Measurements from ENCODE around the gene KRT17. TPM values are rescaled to one million over a fixed set of nuclear protein-coding genes. Genes with fewer than 3 reads are reported as not detected.

KRT17 gene
- total RNA-seq (ENCODE audit: unreplicated experiment), result not detected
- long read RNA-seq, result 0 reads

GRCh38 chr17:41624208-41625101, at the start of gene KRT17:
Gene KRT17 (minus strand): TSS chr17:41624575. CDS start chr17:41624509, 66 bp downstream.
- peak; percentile 16 for DNase-seq
- Mint-ChIP-seq H3K27me3 (ENCODE audit: unreplicated experiment) (peaks cover 9% of the 10 kb centered on the region), H3K27ac (ENCODE audit: unreplicated experiment) (no peak within 1 kb of the TSS), H3K9me3 (ENCODE audit: unreplicated experiment) (peaks cover 7% of the 10 kb centered on the region), H3K36me3 (ENCODE audit: unreplicated experiment) (peaks cover 6% of the 10 kb centered on the region), H3K4me3 (ENCODE audit: unreplicated experiment) (no peak within 1 kb of the TSS), H3K4me1 (ENCODE audit: low read depth, unreplicated experiment) (no peaks in the 10 kb centered on the region)
- TF ChIP-seq CTCF (IDR thresholded peaks at IDR 0.05; ENCODE audit: partially characterized antibody, unreplicated experiment), result no peak

DNA sequence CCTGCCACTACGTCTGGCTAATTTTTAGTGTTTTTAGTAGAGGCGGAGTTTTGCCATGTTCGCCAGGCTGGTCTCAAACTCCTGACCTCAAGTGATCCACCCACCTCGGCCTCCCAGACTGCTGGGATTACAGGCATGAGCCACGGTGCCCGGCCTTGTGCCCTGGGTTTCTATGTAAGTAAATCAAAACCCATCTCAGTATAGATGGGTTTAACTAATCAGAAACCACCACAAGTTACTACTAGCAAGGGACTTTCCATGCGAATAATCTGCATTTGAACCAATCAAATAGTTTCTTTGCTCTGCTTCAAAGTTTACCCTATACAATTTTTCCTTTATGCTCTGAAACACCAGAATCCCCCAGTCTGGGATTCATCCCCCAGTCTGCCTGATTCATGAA, 47.8 kb upstream of the KRT17 start:
- H3K4me1 Mint-ChIP-seq (ENCODE audit: low read depth, unreplicated experiment), result peaks cover 4% of the 10 kb centered on the region
- TF ChIP-seq CTCF (IDR thresholded peaks at IDR 0.05; ENCODE audit: partially characterized antibody, unreplicated experiment), result no peak

GRCh38 chr17:41667280-41668041, 43.1 kb upstream of the KRT17 start:
- Mint-ChIP-seq H3K36me3 (ENCODE audit: unreplicated experiment) (no peaks in the 10 kb centered on the region), H3K27ac (ENCODE audit: unreplicated experiment) (no peak overlapping the region)
- TF ChIP-seq CTCF (IDR thresholded peaks at IDR 0.05; ENCODE audit: partially characterized antibody, unreplicated experiment), result no peak

More for the DNA sequence above, 47.8 kb upstream of the KRT17 start:
- H3K4me3 Mint-ChIP-seq (ENCODE audit: unreplicated experiment), result no peak overlapping the region
- H3K9me3 Mint-ChIP-seq (ENCODE audit: unreplicated experiment), result peaks cover 1% of the 10 kb centered on the region
- no peaks in the 10 kb centered on the region for H3K36me3 Mint-ChIP-seq (ENCODE audit: unreplicated experiment)
- no peak overlapping the region for H3K27ac Mint-ChIP-seq (ENCODE audit: unreplicated experiment)
- H3K27me3 Mint-ChIP-seq (ENCODE audit: unreplicated experiment), result peaks cover 3% of the 10 kb centered on the region
- no peak for DNase-seq

DNA sequence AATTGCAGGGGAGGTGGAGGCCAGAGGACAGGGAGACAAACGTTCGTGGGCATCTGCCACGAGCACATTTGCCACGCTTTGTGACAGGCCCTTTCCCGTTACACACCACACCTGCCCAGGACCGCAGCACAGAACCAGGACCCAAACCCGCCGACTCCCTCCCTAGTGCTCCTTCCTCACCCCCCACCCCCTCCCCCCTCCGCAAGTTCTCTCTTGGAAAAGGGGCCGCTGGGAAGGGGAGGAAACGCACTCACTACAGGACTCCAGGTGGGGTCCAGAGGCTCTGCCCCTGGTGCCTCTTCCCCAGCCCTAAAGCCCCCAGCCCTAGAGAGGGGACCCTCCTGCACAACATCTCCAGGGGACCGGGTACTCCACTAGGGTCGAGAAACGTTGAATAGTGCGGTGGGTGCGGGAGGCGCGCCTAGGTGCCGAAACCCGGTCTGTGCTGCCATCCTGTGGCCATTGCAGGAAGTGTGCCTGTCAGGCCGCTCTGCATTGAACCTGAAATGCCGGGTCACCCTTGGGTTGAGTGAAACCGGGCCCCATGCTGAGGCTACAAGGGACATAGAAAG, 42.4 kb upstream of the KRT17 start:
- peak; percentile 90 for DNase-seq
- peaks cover 10% of the 10 kb centered on the region for H3K9me3 Mint-ChIP-seq (ENCODE audit: unreplicated experiment)
- peak overlapping the region; percentile 85 for H3K4me3 Mint-ChIP-seq (ENCODE audit: unreplicated experiment)
- peak; percentile 84 for TF ChIP-seq CTCF (IDR thresholded peaks at IDR 0.05; ENCODE audit: partially characterized antibody, unreplicated experiment)
- no peaks in the 10 kb centered on the region for H3K36me3 Mint-ChIP-seq (ENCODE audit: unreplicated experiment)
- H3K4me1 Mint-ChIP-seq (ENCODE audit: low read depth, unreplicated experiment), result peaks cover 5% of the 10 kb centered on the region
- H3K27ac Mint-ChIP-seq (ENCODE audit: unreplicated experiment), result no peak overlapping the region
- H3K27me3 Mint-ChIP-seq (ENCODE audit: unreplicated experiment), result peaks cover 7% of the 10 kb centered on the region

More at GRCh38 chr17:41667280-41668041, 43.1 kb upstream of the KRT17 start:
- Mint-ChIP-seq H3K27me3 (ENCODE audit: unreplicated experiment) (peaks cover 7% of the 10 kb centered on the region), H3K4me1 (ENCODE audit: low read depth, unreplicated experiment) (peaks cover 5% of the 10 kb centered on the region), H3K9me3 (ENCODE audit: unreplicated experiment) (peaks cover 10% of the 10 kb centered on the region), H3K4me3 (ENCODE audit: unreplicated experiment) (peak overlapping the region; percentile 85)
- DNase-seq, result no peak

All from glutamatergic neuron (in vitro differentiated cells).